H1 (cell line): ENCODE results near the gene GINS2. TPM values are rescaled to one million over a fixed set of nuclear protein-coding genes. Genes with fewer than 3 reads are reported as not detected.

Source experiments
- CTCF ChIA-PET: fragments of 300-600 bp; sonication (Branson Sonifier 250); formaldehyde crosslinking; loops from one replicate; lab custom pipeline; 2021; ENCODE audit not compliant: partially characterized antibody; lab: Charles Lee
- POLR2A ChIA-PET: fragments of 300-600 bp; sonication (Branson Sonifier 250); formaldehyde crosslinking; loops from one replicate; lab custom pipeline; 2021; ENCODE audit warnings: inconsistent platforms; ENCODE audit not compliant: partially characterized antibody; lab: Charles Lee
- DNase-seq, 2 experiments: peaks; one replicate each; pipeline versions ENCODE4 v3.0.0 to v3.0.0-alpha.2; 2010 to 2022; ENCODE audit warnings: low spot score in 2 of 2, low read depth in 1 of 2, mixed read lengths in 1 of 2
- FAIRE-seq: peaks from 2 replicates; lab custom pipeline; 2011; peaks lifted over from hg19 to GRCh38; lab: Jason Lieb, UNC
- H2AFZ ChIP-seq: 2 replicates; pipeline ENCODE4 v1.8.1; 2012; ENCODE audit warnings: low read length, inconsistent platforms
- H2AK5ac ChIP-seq: 2 replicates; pipeline ENCODE4 v1.6.1; 2013; ENCODE audit warnings: low read depth, low read length
- H2BK120ac ChIP-seq: replicated peaks from 2 replicates; pipeline ENCODE3; 2013; ENCODE audit warnings: low read depth, low read length, inconsistent platforms
- H2BK12ac ChIP-seq: 2 replicates; pipeline ENCODE4 v1.6.1; 2013; ENCODE audit warnings: low read depth, low read length
- H2BK15ac ChIP-seq: 2 replicates; pipeline ENCODE4 v1.6.1; 2013; ENCODE audit warnings: low read length
- H2BK20ac ChIP-seq: 2 replicates; pipeline ENCODE4 v1.6.1; 2013; ENCODE audit warnings: low read length
- H2BK5ac ChIP-seq: 2 replicates; pipeline ENCODE4 v1.6.1; 2013; ENCODE audit warnings: low read depth, low read length
- H3K14ac ChIP-seq: 2 replicates; pipeline ENCODE4 v1.6.1; 2013; ENCODE audit warnings: inconsistent platforms; ENCODE audit not compliant: insufficient read length
- H3K18ac ChIP-seq: 2 replicates; pipeline ENCODE4 v1.6.1; 2013; ENCODE audit warnings: low read length; ENCODE audit errors: extremely low read depth
- H3K23ac ChIP-seq: 2 replicates; pipeline ENCODE4 v1.6.1; 2013; ENCODE audit warnings: inconsistent platforms; ENCODE audit not compliant: insufficient read length
- H3K23me2 ChIP-seq: 2 replicates; pipeline ENCODE4 v1.6.1; 2013; ENCODE audit warnings: low read depth, low read length
- H3K27ac ChIP-seq: 2 replicates; pipeline ENCODE4 v1.6.1; 2011; ENCODE audit warnings: low read depth, low read length, inconsistent platforms
- H3K27me3 ChIP-seq, 4 experiments: replicated peaks in 1 of 4; 1 replicate in 1 of 4; 2 replicates in 3 of 4; pipeline versions ENCODE4 v1.6.1 to v1.8.1; 2011 to 2013; ENCODE audit warnings: low read length in 3 of 4, mild to moderate bottlenecking in 3 of 4, inconsistent platforms in 2 of 4, mixed read lengths in 2 of 4, moderate library complexity in 1 of 4; ENCODE audit not compliant: control insufficient read depth in 3 of 4, insufficient read depth in 3 of 4; ENCODE audit errors: extremely low read depth in 1 of 4
- H3K36me3 ChIP-seq, 4 experiments: 2 replicates each; pipeline versions ENCODE4 v1.6.1 to v1.8.1; 2011 to 2013; ENCODE audit warnings: mild to moderate bottlenecking in 4 of 4, low read length in 3 of 4, moderate library complexity in 2 of 4, control low read depth in 1 of 4, inconsistent platforms in 1 of 4; ENCODE audit not compliant: insufficient read depth in 4 of 4, control insufficient read depth in 2 of 4
- H3K4ac ChIP-seq: replicated peaks from 2 replicates; pipeline ENCODE3; 2013; ENCODE audit warnings: low read length, low read depth, mixed read lengths, inconsistent platforms; ENCODE audit not compliant: insufficient read length
- H3K4me1 ChIP-seq, 4 experiments: replicated peaks in 1 of 4; 1 replicate in 1 of 4; 2 replicates in 3 of 4; pipeline versions ENCODE4 v1.6.1 to v1.8.1; 2011 to 2013; ENCODE audit warnings: low read length in 3 of 4, inconsistent platforms in 2 of 4, mixed read lengths in 1 of 4; ENCODE audit not compliant: insufficient read depth in 4 of 4, control insufficient read depth in 3 of 4
- H3K4me2 ChIP-seq, 2 experiments: 2 replicates each; pipeline versions ENCODE4 v1.6.1 to v1.8.1; 2011 to 2013; ENCODE audit warnings: low read depth in 2 of 2, low read length in 2 of 2, control low read depth in 1 of 2, inconsistent platforms in 1 of 2, mild to moderate bottlenecking in 1 of 2; ENCODE audit not compliant: insufficient read depth in 1 of 2
- H3K4me3 ChIP-seq, 4 experiments: fragments of 200-600, 300-600 bp in 1 of 4; sonication (generic), shearing (Covaris generic), sonication (Bioruptor Twin) in 1 of 4; 2 replicates each; pipeline versions ENCODE4 v1.5.1 to v1.8.1; 2011 to 2016; ENCODE audit warnings: low read length in 4 of 4, low read depth in 3 of 4, control low read depth in 2 of 4, inconsistent platforms in 2 of 4, mild to moderate bottlenecking in 2 of 4, mixed read lengths in 1 of 4, moderate library complexity in 1 of 4; ENCODE audit not compliant: insufficient read depth in 2 of 4; ENCODE audit errors: extremely low read depth in 1 of 4
- H3K56ac ChIP-seq: replicated peaks from 2 replicates; pipeline ENCODE3; 2013; ENCODE audit warnings: low read depth, mild to moderate bottlenecking, mixed read lengths, low read length, inconsistent platforms; ENCODE audit not compliant: insufficient read length
- H3K79me1 ChIP-seq: 2 replicates; pipeline ENCODE4 v1.6.1; 2013; ENCODE audit warnings: low read depth, low read length, control low read depth
- H3K79me2 ChIP-seq, 2 experiments: 2 replicates each; pipeline versions ENCODE4 v1.6.1 to v1.8.1; 2012 to 2013; ENCODE audit warnings: low read length in 2 of 2, mild to moderate bottlenecking in 2 of 2, inconsistent platforms in 1 of 2; ENCODE audit not compliant: insufficient read depth in 2 of 2, control insufficient read depth in 1 of 2
- H3K9ac ChIP-seq, 4 experiments: replicated peaks in 1 of 4; 1 replicate in 1 of 4; 2 replicates in 3 of 4; pipeline versions ENCODE4 v1.6.1 to v1.8.1; 2011 to 2013; ENCODE audit warnings: low read depth in 3 of 4, low read length in 3 of 4, control low read depth in 2 of 4, mild to moderate bottlenecking in 2 of 4, moderate library complexity in 2 of 4, inconsistent platforms in 1 of 4; ENCODE audit errors: extremely low read depth in 1 of 4
- H3K9me3 ChIP-seq, 2 experiments: 2 replicates each; pipeline versions ENCODE4 v1.6.1 to v1.8.1; 2012 to 2013; ENCODE audit warnings: mild to moderate bottlenecking in 2 of 2, moderate library complexity in 2 of 2, control low read depth in 1 of 2, inconsistent platforms in 1 of 2, low read depth in 1 of 2, low read length in 1 of 2, mixed read lengths in 1 of 2; ENCODE audit not compliant: insufficient read depth in 2 of 2
- H4K20me1 ChIP-seq, 2 experiments: replicated peaks in 1 of 2; 2 replicates each; pipeline versions ENCODE3 to v1.8.1; 2011 to 2013; ENCODE audit warnings: inconsistent platforms in 2 of 2, low read length in 2 of 2, mild to moderate bottlenecking in 1 of 2; ENCODE audit not compliant: insufficient read depth in 2 of 2, control insufficient read depth in 1 of 2
- H4K5ac ChIP-seq: 2 replicates; pipeline ENCODE4 v1.6.1; 2013; ENCODE audit warnings: low read length, low read depth, mixed read lengths, inconsistent platforms; ENCODE audit not compliant: insufficient read length
- H4K8ac ChIP-seq: 2 replicates; pipeline ENCODE4 v1.8.0; 2013; ENCODE audit warnings: mild to moderate bottlenecking, moderate library complexity, low read length, inconsistent platforms; ENCODE audit not compliant: insufficient read depth; ENCODE audit errors: extremely low read depth
- H4K91ac ChIP-seq: replicated peaks from 2 replicates; pipeline ENCODE3; 2013; ENCODE audit warnings: low read length, mixed read lengths, inconsistent platforms; ENCODE audit not compliant: insufficient read length
- ASH2L ChIP-seq: fragments of 200-600, 300-600 bp; sonication (generic); IDR thresholded peaks from one replicate; pipeline ENCODE4 v1.7.1; 2017; ENCODE audit warnings: low read length
- CBX5 ChIP-seq: fragments of 300-800, 300-1000 bp; sonication (generic); IDR thresholded peaks from 2 replicates; pipeline ENCODE4 v1.7.1; 2016; ENCODE audit warnings: antibody characterized with exemption, low read length, low read depth
- MAFK ChIP-seq: IDR thresholded peaks from 2 replicates; pipeline ENCODE4 v1.6.1; 2012; ENCODE audit warnings: low read depth, mild to moderate bottlenecking, improper control_type of control experiment, low read length
- NRF1 ChIP-seq: IDR thresholded peaks from 2 replicates; pipeline ENCODE4 v1.6.1; 2011; ENCODE audit warnings: mild to moderate bottlenecking, low read depth, low read length, improper control_type of control experiment
- RBBP5 ChIP-seq: IDR thresholded peaks from 2 replicates; pipeline ENCODE4 v1.7.1; 2012; ENCODE audit warnings: low read depth, mild to moderate bottlenecking, inconsistent platforms, low read length, moderate library complexity, borderline replicate concordance
- SP1 ChIP-seq: IDR thresholded peaks from 2 replicates; pipeline ENCODE4 v1.6.1; 2011; ENCODE audit warnings: low read depth, low read length
- WGBS, 2 experiments: shearing (Covaris generic) in 1 of 2; methylation state at CpG; one replicate each; pipeline versions ENCODE4 v1.1.6 to v1.1.7; 2013 to 2015; ENCODE audit warnings: low lambda C conversion rate in 2 of 2, mixed read lengths in 2 of 2, inconsistent platforms in 1 of 2, low coverage in 1 of 2, missing lambda C conversion rate in 1 of 2; ENCODE audit not compliant: insufficient replicate concordance in 2 of 2, insufficient coverage in 1 of 2, insufficient read length in 1 of 2; ENCODE audit errors: extremely low coverage in 1 of 2, missing lambda C conversion rate in 1 of 2; 5-methylcytosine and 5-hydroxymethylcytosine counted together
- polyA plus RNA-seq, 7 experiments: library from polyadenylated mRNA; depleted of rRNA in 3 of 7; stranded (reverse) in 5 of 7; unstranded in 2 of 7; fragments of >200 nt in 5 of 7; fragments of 200-250 nt in 2 of 7; gene quantifications; 1 replicate in 5 of 7; 2 replicates in 1 of 7; 4 replicates in 1 of 7; pipeline versions ENCODE4 v1.2.1 to v1.2.3, GENCODE V29; 2011 to 2013; ENCODE audit warnings: missing spikeins in 2 of 7, mixed read lengths in 2 of 7
- total RNA-seq: library from RNA; stranded (reverse); fragmentation: NEBNext Ultra II Directional; extraction: Animal tissue kit (Norgen Biotek cat#: 25700); gene quantifications from 2 replicates; pipeline ENCODE4 v1.2.1, GENCODE V29; 2021
- TF ChIP-seq, protein P1 (sequence below): IDR thresholded peaks from 2 replicates; pipeline ENCODE4 v1.6.1; 2012; ENCODE audit warnings: inconsistent platforms
- TF ChIP-seq, protein P2 (sequence below): IDR thresholded peaks from 2 replicates; pipeline ENCODE4 v1.6.1; 2011; ENCODE audit warnings: low read length, improper control_type of control experiment

Gene GINS2
- total and polyA plus RNA-seq, 2 of the 8 experiments (the other 6 are each of a cell fraction or from before 2014, with no cell fraction given), result 29.4 to 59.1 TPM

DNA sequence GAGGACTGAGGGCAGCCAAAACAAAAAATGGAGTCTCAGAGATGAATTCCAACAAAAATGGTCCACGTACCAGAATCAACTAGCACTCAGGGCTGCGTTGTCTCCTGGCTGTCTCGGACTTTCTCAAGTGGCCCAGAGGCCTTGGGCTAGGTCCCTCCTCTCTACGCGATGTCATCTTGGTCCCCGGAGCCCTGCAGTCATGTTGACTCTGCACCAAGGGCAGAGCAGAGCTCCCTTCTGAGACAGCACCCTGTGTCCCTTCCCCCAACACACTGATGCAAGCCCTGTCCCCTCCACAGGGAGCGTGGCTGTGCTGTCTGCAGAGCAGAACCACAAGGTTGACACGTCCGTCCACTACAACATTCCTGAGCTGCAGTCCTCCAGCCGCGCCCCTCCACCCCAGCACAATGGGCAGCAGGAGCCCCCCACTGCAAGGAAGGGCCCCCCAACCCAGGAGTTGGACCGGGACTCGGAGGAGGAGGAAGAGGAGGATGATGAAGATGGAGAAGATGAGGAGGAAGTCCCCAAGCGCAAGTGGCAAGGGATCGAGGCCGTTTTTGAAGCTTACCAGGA lies 20.8 kb downstream of the GINS2 start:
- Histone ChIP-seq H3K4me3 (no peak overlapping the region), H3K9ac (no peak overlapping the region)
- TF ChIP-seq SP1 (no peak), MAFK (no peak), RBBP5 (no peak), NRF1 (no peak), ASH2L (no peak), CBX5 (no peak)
- TF ChIP-seq, protein P1, sequence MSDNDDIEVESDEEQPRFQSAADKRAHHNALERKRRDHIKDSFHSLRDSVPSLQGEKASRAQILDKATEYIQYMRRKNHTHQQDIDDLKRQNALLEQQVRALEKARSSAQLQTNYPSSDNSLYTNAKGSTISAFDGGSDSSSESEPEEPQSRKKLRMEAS, result no peak
- TF ChIP-seq, protein P2, sequence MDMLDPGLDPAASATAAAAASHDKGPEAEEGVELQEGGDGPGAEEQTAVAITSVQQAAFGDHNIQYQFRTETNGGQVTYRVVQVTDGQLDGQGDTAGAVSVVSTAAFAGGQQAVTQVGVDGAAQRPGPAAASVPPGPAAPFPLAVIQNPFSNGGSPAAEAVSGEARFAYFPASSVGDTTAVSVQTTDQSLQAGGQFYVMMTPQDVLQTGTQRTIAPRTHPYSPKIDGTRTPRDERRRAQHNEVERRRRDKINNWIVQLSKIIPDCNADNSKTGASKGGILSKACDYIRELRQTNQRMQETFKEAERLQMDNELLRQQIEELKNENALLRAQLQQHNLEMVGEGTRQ, result no peak

More for the DNA sequence above, 20.8 kb downstream of the GINS2 start:
- Histone ChIP-seq H2BK120ac (no peak overlapping the region), H3K9me3 (no peaks in the 10 kb centered on the region), H3K23me2 (no peaks in the 10 kb centered on the region), H3K36me3 (peaks cover 57 to 98% (median 82%) of the 10 kb centered on the region in 4 experiments), H3K14ac (no peak overlapping the region), H3K56ac (no peak overlapping the region), H2BK15ac (no peak overlapping the region), H2BK5ac (no peak overlapping the region), H3K27ac (no peak overlapping the region), H3K18ac (no peak overlapping the region; the same call in 1 of the 2 replicates), H4K5ac (no peak overlapping the region), H3K79me1 (peaks cover 3% of the 10 kb centered on the region), H3K27me3 (no peaks in the 10 kb centered on the region), H3K23ac (no peak overlapping the region), H2BK20ac (no peak overlapping the region), H4K20me1 (peaks cover 5 to 25% of the 10 kb centered on the region in 2 experiments), H3K4ac (no peak overlapping the region), H3K79me2 (no peaks in the 10 kb centered on the region), H2AK5ac (no peak overlapping the region), H4K91ac (no peak overlapping the region), H3K4me2 (no peak overlapping the region), H3K4me1 (no peaks in the 10 kb centered on the region), H2AFZ (no peak overlapping the region), H2BK12ac (no peak overlapping the region), H4K8ac (no peak overlapping the region)
- no peak for DNase-seq
- no peak for FAIRE-seq
- CTCF ChIA-PET, result interaction anchor here (0.6 to 16.9 kb wide), 5 partner anchors 9 to 1395 kb away, joined by 3 to 248 read pairs (median 8); no protein-coding TSS in a partner anchor
- WGBS, 2 experiments, result 91% methylated on average over 16 of the region's 16 CpGs; no CpG with 5 or more reads in 1 of the 2 experiments
- POLR2A ChIA-PET, result interaction anchor here (1.3 to 2.9 kb wide), 3 partner anchors 9 to 15 kb away, joined by 4 to 10 read pairs (median 9); no protein-coding TSS in a partner anchor
